RWPE1 (cell line): Measurements from ENCODE around the gene TIE1.
A peak's percentile ranks its signal among the peaks of the same experiment; 100 is the strongest.

ENCODE experiments used
- CTCF ChIA-PET: fragments of 350-600 bp; sonication (Branson Sonifier 250); formaldehyde crosslinking; extraction: SDS; loops from one replicate; lab custom pipeline; 2021; lab: Yijun Ruan, JAX
- POLR2A ChIA-PET: fragments of 400-600 bp; formaldehyde crosslinking; extraction: SDS; loops from one replicate; lab custom pipeline; 2020; ENCODE audit warnings: antibody characterized with exemption; ENCODE audit not compliant: low non-redundant PET; lab: Yijun Ruan, JAX
- DNase-seq: peaks from one replicate; pipeline ENCODE4 v3.0.0; 2012; ENCODE audit warnings: low spot score
- H3K27ac ChIP-seq: fragments of 450-650 bp; 2 replicates; pipeline ENCODE4 v1.5.1; 2017
- CTCF ChIP-seq: fragments of 450-650 bp; conservative IDR thresholded peaks from 2 replicates; pipeline ENCODE4 v1.5.1; 2017; ENCODE audit warnings: low read depth, mild to moderate bottlenecking

TIE1 gene

GRCh38 chr1:43327549-43328292 lies 26.9 kb downstream of the TIE1 start:
- CTCF ChIA-PET, result no interaction called here
- POLR2A ChIA-PET, result no interaction called here
- no peak overlapping the region for H3K27ac ChIP-seq
- no peak for TF ChIP-seq CTCF
- DNase-seq, result no peak

- TF ChIP-seq CTCF, result no peak
- ChIA-PET CTCF (no interaction called here), POLR2A (no interaction called here)
- peak; percentile 38 for DNase-seq
- no peak overlapping the region for H3K27ac ChIP-seq
Observed at GRCh38 chr1:43329995-43330751, 29.4 kb downstream of the TIE1 start.

- H3K27ac ChIP-seq, result no peak overlapping the region
- no peak for DNase-seq
- no peak for TF ChIP-seq CTCF
- ChIA-PET POLR2A (no interaction called here), CTCF (no interaction called here)
Observed at GRCh38 chr1:43331688-43332087, 30.9 kb downstream of the TIE1 start.

GRCh38 chr1:43334453-43335205 lies 33.8 kb downstream of the TIE1 start:
- POLR2A ChIA-PET, result no interaction called here
- no peak overlapping the region for H3K27ac ChIP-seq
- no peak for TF ChIP-seq CTCF
- CTCF ChIA-PET, result interaction anchor here (0.6 to 0.7 kb wide), 2 partner anchors 35 to 1561 kb away, joined by 3 to 5 read pairs; no protein-coding TSS in a partner anchor
- DNase-seq, result no peak

GRCh38 chr1:43337588-43337987 lies 36.8 kb downstream of the TIE1 start, which contains the start of gene MPL:
TSS of gene MPL (plus strand) at chr1:43337818. CDS start at chr1:43337849, 31 bp downstream.
- ChIA-PET CTCF (no interaction called here), POLR2A (no interaction called here)
- DNase-seq, result no peak
- no peak within 1 kb of the TSS for H3K27ac ChIP-seq
- no peak for TF ChIP-seq CTCF

- no peak for TF ChIP-seq CTCF
- POLR2A ChIA-PET, result no interaction called here
- no peak for DNase-seq
- no peak overlapping the region for H3K27ac ChIP-seq
- CTCF ChIA-PET, result no interaction called here
Observed at GRCh38 chr1:43338001-43338400, 37.2 kb downstream of the TIE1 start.
